ENCODE data around the gene CFAP90. TPM values are rescaled to one million over a fixed set of nuclear protein-coding genes. Genes with fewer than 3 reads are reported as not detected.

Gene CFAP90
- total RNA-seq, 2 experiments from 2014 or later: not detected

- no peak overlapping the region for H3K27ac Mint-ChIP-seq
- H3K36me3 Mint-ChIP-seq (ENCODE audit: low read depth): no peaks in the 10 kb centered on the region
- Histone ChIP-seq H3K36me3 (ENCODE audit: insufficient read depth, low read length) (no peaks in the 10 kb centered on the region), H3K27ac (ENCODE audit: low read depth in 1 of 2, low read length in 2 of 2) (no peak overlapping the region), H3K4me3 (ENCODE audit: low read length) (no peak overlapping the region), H3K4me1 (ENCODE audit: insufficient read depth, low read length) (no peaks in the 10 kb centered on the region), H3K9me3 (ENCODE audit: control insufficient read depth in 1 of 2, insufficient read depth in 1 of 2, low read length in 2 of 2) (no peaks in the 10 kb centered on the region), H3K27me3 (ENCODE audit: control insufficient read depth in 1 of 2, insufficient read depth in 2 of 2, low read length in 2 of 2) (peaks cover 0 to 4% of the 10 kb centered on the region in 2 experiments)
- TF ChIP-seq CTCF (IDR thresholded peaks at IDR 0.05): no peak
- intact Hi-C loops (cut with DNase I, micrococcal nuclease): no loop called here
- ChIA-PET CTCF (no interaction called here), POLR2A (no interaction called here)
- no peaks in the 10 kb centered on the region for H3K4me1 Mint-ChIP-seq (ENCODE audit: low read depth)
- H3K9me3 Mint-ChIP-seq: no peaks in the 10 kb centered on the region
- ATAC-seq (ENCODE audit: poor library complexity) (no peak), DNase-seq (no peak)
- H3K4me3 Mint-ChIP-seq: no peak overlapping the region
- peaks cover 22% of the 10 kb centered on the region for H3K27me3 Mint-ChIP-seq
These were observed 22.7 kb downstream of the CFAP90 start for GRCh38 chr5:7828269-7828668.

GRCh38 chr5:7827610-7828009, 23.3 kb downstream of the CFAP90 start:
- Histone ChIP-seq H3K4me1 (ENCODE audit: insufficient read depth, low read length) (no peaks in the 10 kb centered on the region), H3K36me3 (ENCODE audit: insufficient read depth, low read length) (no peaks in the 10 kb centered on the region), H3K9me3 (ENCODE audit: control insufficient read depth in 1 of 2, insufficient read depth in 1 of 2, low read length in 2 of 2) (no peaks in the 10 kb centered on the region), H3K27me3 (ENCODE audit: control insufficient read depth in 1 of 2, insufficient read depth in 2 of 2, low read length in 2 of 2) (peaks cover 0 to 4% of the 10 kb centered on the region in 2 experiments), H3K27ac (ENCODE audit: low read depth in 1 of 2, low read length in 2 of 2) (no peak overlapping the region), H3K4me3 (ENCODE audit: low read length) (no peak overlapping the region)
- Mint-ChIP-seq H3K4me3 (no peak overlapping the region), H3K4me1 (ENCODE audit: low read depth) (no peaks in the 10 kb centered on the region), H3K27ac (no peak overlapping the region), H3K9me3 (no peaks in the 10 kb centered on the region), H3K27me3 (peaks cover 29% of the 10 kb centered on the region), H3K36me3 (ENCODE audit: low read depth) (no peaks in the 10 kb centered on the region)
- intact Hi-C loops (cut with DNase I, micrococcal nuclease): no loop called here
- POLR2A ChIA-PET: no interaction called here
- ATAC-seq (ENCODE audit: poor library complexity) (no peak), DNase-seq (no peak)
- no peak for TF ChIP-seq CTCF (IDR thresholded peaks at IDR 0.05)
- CTCF ChIA-PET: no interaction called here

GRCh38 chr5:7825630-7826029, 25.3 kb downstream of the CFAP90 start:
- H3K36me3 ChIP-seq (ENCODE audit: insufficient read depth, low read length): no peaks in the 10 kb centered on the region
- H3K4me1 ChIP-seq (ENCODE audit: insufficient read depth, low read length): no peaks in the 10 kb centered on the region
- no peaks in the 10 kb centered on the region for H3K4me1 Mint-ChIP-seq (ENCODE audit: low read depth)
- CTCF ChIA-PET: no interaction called here
- no peak overlapping the region for H3K4me3 Mint-ChIP-seq
- no peak overlapping the region for H3K27ac Mint-ChIP-seq
- no peaks in the 10 kb centered on the region for H3K36me3 Mint-ChIP-seq (ENCODE audit: low read depth)
- POLR2A ChIA-PET: no interaction called here
- no peak for DNase-seq
- H3K27me3 Mint-ChIP-seq: peaks cover 37% of the 10 kb centered on the region
- peaks cover 4% of the 10 kb centered on the region in 2 experiments for H3K27me3 ChIP-seq (ENCODE audit: control insufficient read depth in 1 of 2, insufficient read depth in 2 of 2, low read length in 2 of 2)
- no peak for ATAC-seq (ENCODE audit: poor library complexity)
- no peak overlapping the region for H3K27ac ChIP-seq (ENCODE audit: low read depth in 1 of 2, low read length in 2 of 2)
- no peaks in the 10 kb centered on the region for H3K9me3 Mint-ChIP-seq
- no peaks in the 10 kb centered on the region for H3K9me3 ChIP-seq (ENCODE audit: control insufficient read depth in 1 of 2, insufficient read depth in 1 of 2, low read length in 2 of 2)
- no peak for TF ChIP-seq CTCF (IDR thresholded peaks at IDR 0.05)
- intact Hi-C loops (cut with DNase I, micrococcal nuclease): no loop called here
- H3K4me3 ChIP-seq (ENCODE audit: low read length): no peak overlapping the region
